ENCODE results near the gene ITIH2. TPM values are rescaled to one million over a fixed set of nuclear protein-coding genes. Genes with fewer than 3 reads are reported as not detected.
"Not testable (repeated sequence)": the region's sequence is repeated elsewhere in the genome, so short reads cannot be mapped to it uniquely, and the experiment has no call there.

ITIH2 gene
- total and polyA plus RNA-seq, 7 donors = not detected

DNA sequence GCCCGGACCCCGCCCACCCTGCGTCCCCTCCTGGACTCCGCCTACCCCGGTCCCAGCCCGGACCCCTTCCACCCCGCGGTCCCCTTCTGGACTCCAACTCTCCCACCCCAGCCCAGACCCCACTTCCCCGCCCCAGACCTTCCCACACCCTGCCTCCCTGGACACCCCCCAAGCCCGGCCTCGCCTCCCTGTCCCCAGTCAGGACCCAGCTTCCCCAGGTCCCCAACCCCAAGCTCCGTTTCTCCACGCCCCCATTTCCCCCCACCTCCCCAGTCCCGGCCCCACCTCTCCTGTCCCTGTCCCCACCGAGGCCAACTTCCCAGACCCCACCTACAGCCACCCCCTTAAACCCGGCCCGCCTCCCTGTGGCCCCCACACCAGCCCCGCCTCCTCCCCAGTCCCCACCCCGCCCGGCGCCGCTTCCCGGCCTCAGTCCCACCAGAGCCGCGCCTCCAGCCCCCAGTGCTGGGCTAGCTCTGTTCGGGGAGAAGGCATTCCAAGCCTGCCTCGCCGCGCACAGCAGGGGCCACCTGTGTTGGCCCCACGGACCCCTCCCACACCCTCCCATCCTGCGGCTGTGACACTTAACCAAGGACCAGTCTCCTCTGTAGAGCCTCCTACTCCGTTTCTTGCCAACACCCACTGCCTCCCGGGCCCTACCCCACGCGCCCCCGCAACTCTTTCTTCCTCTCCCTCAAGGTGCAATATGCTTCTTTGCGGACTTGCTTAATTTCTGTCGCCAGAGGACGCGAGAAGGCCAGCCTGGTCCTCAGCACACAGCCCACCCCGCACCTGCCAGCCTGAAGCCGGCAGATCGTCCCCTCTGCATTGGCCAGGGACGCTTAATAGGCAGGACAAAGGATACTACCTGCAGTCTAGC, 35.6 kb upstream of the ITIH2 start:
- peaks cover 0 to 35% (median 28%) of the 10 kb centered on the region in 4 donors for H3K4me1 ChIP-seq

DNA sequence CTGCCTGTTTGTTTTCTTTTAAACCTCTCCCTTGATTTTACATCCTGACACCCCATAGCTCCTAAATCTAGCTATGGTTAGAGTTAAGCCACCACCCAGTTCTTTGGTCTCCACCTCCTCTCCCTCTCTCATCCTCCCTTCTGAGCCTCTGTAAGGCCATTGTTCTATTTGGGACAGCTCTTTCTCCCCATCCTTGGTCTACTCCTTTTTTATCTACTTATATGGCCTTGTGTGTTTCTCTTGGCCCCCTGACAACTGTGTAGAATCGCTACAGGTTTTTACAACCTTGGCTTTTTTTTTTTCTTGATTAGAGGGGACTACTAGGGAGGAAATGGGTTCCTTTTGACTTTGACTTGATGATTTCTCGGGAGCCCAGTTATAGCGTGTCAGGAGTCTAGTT, 33.0 kb upstream of the ITIH2 start:
- intact Hi-C loops (cut with DNase I) = no loop called here
- Histone ChIP-seq H3K4me3 (no peak overlapping the region), H3K4me1 (peaks cover 0 to 11% (median 3%) of the 10 kb centered on the region in 4 donors), H3K27me3 (no peaks in the 10 kb centered on the region), H3K9me3 (no peaks in the 10 kb centered on the region), H3K36me3 (no peaks in the 10 kb centered on the region), H3K27ac (peak overlapping the region in 3 of 4 donors; percentile 49 to 94 (median 86))
- 34 to 76% methylated on average over 3 of the region's 3 CpGs for WGBS, 2 donors
- no peak for DNase-seq
- TF ChIP-seq POLR2AphosphoS5 (IDR thresholded peaks at IDR 0.05) (no peak), POLR2A (IDR thresholded peaks at IDR 0.05) (no peak), EP300 (IDR thresholded peaks at IDR 0.05) (no peak)
- TF ChIP-seq, protein P1, sequence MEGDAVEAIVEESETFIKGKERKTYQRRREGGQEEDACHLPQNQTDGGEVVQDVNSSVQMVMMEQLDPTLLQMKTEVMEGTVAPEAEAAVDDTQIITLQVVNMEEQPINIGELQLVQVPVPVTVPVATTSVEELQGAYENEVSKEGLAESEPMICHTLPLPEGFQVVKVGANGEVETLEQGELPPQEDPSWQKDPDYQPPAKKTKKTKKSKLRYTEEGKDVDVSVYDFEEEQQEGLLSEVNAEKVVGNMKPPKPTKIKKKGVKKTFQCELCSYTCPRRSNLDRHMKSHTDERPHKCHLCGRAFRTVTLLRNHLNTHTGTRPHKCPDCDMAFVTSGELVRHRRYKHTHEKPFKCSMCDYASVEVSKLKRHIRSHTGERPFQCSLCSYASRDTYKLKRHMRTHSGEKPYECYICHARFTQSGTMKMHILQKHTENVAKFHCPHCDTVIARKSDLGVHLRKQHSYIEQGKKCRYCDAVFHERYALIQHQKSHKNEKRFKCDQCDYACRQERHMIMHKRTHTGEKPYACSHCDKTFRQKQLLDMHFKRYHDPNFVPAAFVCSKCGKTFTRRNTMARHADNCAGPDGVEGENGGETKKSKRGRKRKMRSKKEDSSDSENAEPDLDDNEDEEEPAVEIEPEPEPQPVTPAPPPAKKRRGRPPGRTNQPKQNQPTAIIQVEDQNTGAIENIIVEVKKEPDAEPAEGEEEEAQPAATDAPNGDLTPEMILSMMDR (IDR thresholded peaks at IDR 0.05) = no peak

More for the DNA sequence above, 35.6 kb upstream of the ITIH2 start:
- intact Hi-C loops (cut with DNase I) = loop anchor here (5.0 kb wide), 2 partner anchors 125 to 140 kb away; no protein-coding TSS in a partner anchor
- no peaks in the 10 kb centered on the region for H3K36me3 ChIP-seq
- no peaks in the 10 kb centered on the region for H3K9me3 ChIP-seq
- 3 to 9% methylated on average over 43 to 44 of the region's 44 CpGs for WGBS, 2 donors
- H3K27me3 ChIP-seq = no peaks in the 10 kb centered on the region
- peak; percentile 75 for DNase-seq
- peak; percentile 12 to 66 (median 39) for TF ChIP-seq POLR2AphosphoS5 (IDR thresholded peaks at IDR 0.05)
- TF ChIP-seq, protein P1 (IDR thresholded peaks at IDR 0.05) = no peak
- H3K27ac ChIP-seq = peak overlapping the region; percentile 67 to 94 (median 84)
- H3K4me3 ChIP-seq = peak overlapping the region; percentile 43 to 97 (median 83)

DNA sequence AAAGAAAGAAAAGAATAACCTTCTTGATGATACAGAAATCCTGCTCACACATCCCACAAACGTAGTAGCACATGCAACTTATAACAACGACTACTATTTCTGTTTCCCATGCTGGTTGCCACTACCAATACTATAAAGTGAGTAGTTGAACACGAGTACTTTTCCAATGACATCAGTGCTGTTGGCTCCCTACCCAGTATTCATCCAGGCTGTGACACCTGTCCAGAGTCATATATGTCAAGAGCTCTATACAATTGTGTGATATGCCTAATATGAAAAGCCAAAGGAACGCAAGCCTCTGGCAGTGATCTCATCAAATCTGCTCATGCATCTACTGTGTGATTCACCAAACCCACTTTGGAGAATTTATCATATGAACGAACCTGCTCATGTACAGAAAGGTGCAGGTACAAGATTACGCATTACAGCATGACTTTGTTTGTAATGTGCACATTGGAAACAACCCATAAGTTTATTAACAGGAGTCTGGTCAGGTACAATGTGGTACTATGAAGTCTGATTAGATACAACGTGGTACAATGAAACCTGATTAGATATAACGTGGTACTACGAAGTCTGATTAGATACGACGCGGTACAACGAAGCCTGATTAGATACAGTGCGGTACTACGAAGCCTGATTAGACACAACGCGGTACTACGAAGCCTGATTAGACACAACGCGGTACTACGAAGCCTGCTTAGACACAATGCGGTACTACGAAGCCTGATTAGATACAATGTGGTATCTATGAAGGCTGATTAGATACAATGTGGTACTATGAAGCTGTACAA, 30.6 kb upstream of the ITIH2 start:
- H3K36me3 ChIP-seq = no peaks in the 10 kb centered on the region
- H3K9me3 ChIP-seq = no peaks in the 10 kb centered on the region
- TF ChIP-seq EP300 (IDR thresholded peaks at IDR 0.05) = no peak
- no peak for TF ChIP-seq POLR2AphosphoS5 (IDR thresholded peaks at IDR 0.05)
- TF ChIP-seq POLR2A (IDR thresholded peaks at IDR 0.05) = no peak
- TF ChIP-seq, protein P1 (IDR thresholded peaks at IDR 0.05) = no peak
- H3K4me3 ChIP-seq = no peak overlapping the region
- H3K27ac ChIP-seq = no peak overlapping the region
- no peaks in the 10 kb centered on the region for H3K27me3 ChIP-seq
- H3K4me1 ChIP-seq = peaks cover 0 to 5% (median 0%) of the 10 kb centered on the region in 4 donors
- WGBS, 2 donors = 86 to 92% methylated on average over 23 of the region's 23 CpGs
- DNase-seq = no peak
- intact Hi-C loops (cut with DNase I) = no loop called here

DNA sequence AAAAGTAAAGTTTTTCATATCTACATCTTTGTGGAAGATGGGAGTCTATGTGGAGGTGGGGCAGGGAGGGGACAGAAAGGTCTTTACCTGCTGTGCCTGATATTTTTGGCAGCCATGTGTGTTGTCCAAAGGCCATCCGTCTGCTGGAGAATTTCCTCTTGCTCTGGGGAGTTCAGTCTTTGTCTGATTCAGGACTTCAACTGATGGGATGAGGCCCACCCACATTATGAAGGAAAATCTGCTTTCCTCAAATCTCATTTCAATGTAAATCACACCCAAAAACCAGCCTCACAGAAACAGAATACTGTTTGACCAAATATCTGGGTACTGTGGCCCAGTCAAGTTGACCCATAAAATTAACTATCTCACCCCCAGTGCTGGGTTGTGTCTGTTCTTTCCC, 23.9 kb upstream of the ITIH2 start:
- H3K27me3 ChIP-seq = no peaks in the 10 kb centered on the region
- no peak for TF ChIP-seq POLR2A (IDR thresholded peaks at IDR 0.05)
- TF ChIP-seq, protein P1 (IDR thresholded peaks at IDR 0.05) = no peak
- TF ChIP-seq EP300 (IDR thresholded peaks at IDR 0.05) = no peak
- no peak for TF ChIP-seq POLR2AphosphoS5 (IDR thresholded peaks at IDR 0.05)
- intact Hi-C loops (cut with DNase I) = no loop called here
- no peak for DNase-seq
- H3K4me3 ChIP-seq = no peak overlapping the region
- H3K27ac ChIP-seq = no peak overlapping the region
- H3K4me1 ChIP-seq = no peaks in the 10 kb centered on the region
- no peaks in the 10 kb centered on the region for H3K9me3 ChIP-seq
- 45 to 78% methylated on average over 1 of the region's 1 CpG for WGBS, 2 donors
- H3K36me3 ChIP-seq = no peaks in the 10 kb centered on the region

DNA sequence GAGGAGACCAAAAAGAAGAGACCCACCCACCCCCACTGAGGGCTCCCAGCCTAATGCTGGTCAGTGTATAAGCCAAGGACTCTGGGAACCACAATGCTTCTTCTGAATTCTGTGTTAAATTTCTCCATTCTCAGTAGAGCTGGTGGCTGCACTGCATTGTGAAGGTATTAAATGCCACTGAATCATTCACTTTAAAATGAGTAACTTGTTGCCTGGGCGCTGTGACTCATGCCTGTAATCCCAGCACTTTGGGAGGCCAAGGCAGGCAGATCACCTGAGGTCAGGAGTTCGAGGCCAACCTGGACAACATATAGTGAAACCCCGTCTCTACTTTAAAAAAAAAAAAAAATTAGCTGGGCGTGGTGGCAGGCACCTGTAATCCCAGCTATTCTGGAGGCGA, 23.0 kb upstream of the ITIH2 start:
- not testable (repeated sequence) for H3K27ac ChIP-seq, DNase-seq, H3K27me3 ChIP-seq, H3K4me3 ChIP-seq, H3K36me3 ChIP-seq, H3K4me1 ChIP-seq, H3K9me3 ChIP-seq
- WGBS, 2 donors = 27 to 71% methylated on average over 5 of the region's 5 CpGs
- intact Hi-C loops (cut with DNase I) = loop anchor here (10.0 kb wide), 1 partner anchor 105 kb away; the partner anchor contains the start of genes ATP5F1C and KIN

Measured in sigmoid colon (tissue), 7 donors.